Measurements from ENCODE around the gene TRIP12.
"Not testable (repeated sequence)": the region's sequence is repeated elsewhere in the genome, so short reads cannot be mapped to it uniquely, and the experiment has no call there.

The TRIP12 gene

DNA sequence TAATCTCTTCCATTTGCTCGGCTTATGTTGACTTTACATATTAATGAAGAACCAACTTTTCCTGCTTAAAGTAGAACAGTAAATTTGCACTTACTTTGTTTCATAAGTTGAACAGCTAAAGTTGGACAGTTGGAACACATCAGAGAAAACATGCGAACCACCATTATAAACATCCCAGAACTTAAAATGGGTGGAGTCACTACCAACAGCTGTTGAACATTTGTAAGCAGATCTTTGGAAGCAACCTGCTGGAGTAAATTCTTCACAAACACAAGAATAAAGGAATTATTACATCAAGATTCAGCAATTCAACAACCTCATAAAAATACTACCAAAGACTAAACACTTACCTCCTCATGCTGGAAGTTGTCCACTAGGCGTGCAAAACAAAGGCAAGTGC, 111.0 kb downstream of the TRIP12 start:
- Histone ChIP-seq H3K27me3 (ENCODE audit: insufficient read depth, low read length) (no peaks in the 10 kb centered on the region), H3K4me1 (ENCODE audit: insufficient read depth, low read length) (no peaks in the 10 kb centered on the region; the same call in 1 of the 2 replicates), H3K36me3 (ENCODE audit: insufficient read depth, low read depth, low read length) (peaks cover 90% of the 10 kb centered on the region), H3K9me3 (ENCODE audit: insufficient read depth, low read depth, low read length) (no peaks in the 10 kb centered on the region), H3K9ac (ENCODE audit: low read depth, low read length) (no peak overlapping the region), H3K4me3 (ENCODE audit: low read length) (no peak overlapping the region), H3K27ac (ENCODE audit: low read length) (no peak overlapping the region)

DNA sequence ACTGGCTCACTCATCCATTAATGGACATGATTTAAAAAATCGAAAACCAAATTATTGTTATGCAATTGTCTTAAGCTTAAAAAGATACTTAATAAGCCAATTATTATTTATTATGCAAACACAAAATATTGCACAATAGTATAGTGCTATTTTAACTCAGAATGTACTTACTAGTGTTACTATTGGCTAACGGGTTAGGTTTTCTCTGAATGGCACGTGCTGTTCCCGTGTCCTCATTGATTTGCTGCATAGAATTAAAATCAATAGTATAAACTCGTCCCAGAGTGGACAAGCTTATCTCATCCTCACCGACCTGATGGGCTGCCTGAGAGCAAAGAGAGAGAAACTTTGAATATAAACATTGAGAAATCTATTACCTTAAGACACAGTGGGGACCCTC, 116.2 kb downstream of the TRIP12 start:
- no peak overlapping the region for H3K27ac ChIP-seq (ENCODE audit: low read length)
- H3K9me3 ChIP-seq (ENCODE audit: insufficient read depth, low read depth, low read length): no peaks in the 10 kb centered on the region
- H3K9ac ChIP-seq (ENCODE audit: low read depth, low read length): no peak overlapping the region
- H3K36me3 ChIP-seq (ENCODE audit: insufficient read depth, low read depth, low read length): peaks cover 97% of the 10 kb centered on the region
- no peak overlapping the region for H3K4me3 ChIP-seq (ENCODE audit: low read length)
- H3K27me3 ChIP-seq (ENCODE audit: insufficient read depth, low read length): no peaks in the 10 kb centered on the region
- no peaks in the 10 kb centered on the region for H3K4me1 ChIP-seq (ENCODE audit: insufficient read depth, low read length)

DNA sequence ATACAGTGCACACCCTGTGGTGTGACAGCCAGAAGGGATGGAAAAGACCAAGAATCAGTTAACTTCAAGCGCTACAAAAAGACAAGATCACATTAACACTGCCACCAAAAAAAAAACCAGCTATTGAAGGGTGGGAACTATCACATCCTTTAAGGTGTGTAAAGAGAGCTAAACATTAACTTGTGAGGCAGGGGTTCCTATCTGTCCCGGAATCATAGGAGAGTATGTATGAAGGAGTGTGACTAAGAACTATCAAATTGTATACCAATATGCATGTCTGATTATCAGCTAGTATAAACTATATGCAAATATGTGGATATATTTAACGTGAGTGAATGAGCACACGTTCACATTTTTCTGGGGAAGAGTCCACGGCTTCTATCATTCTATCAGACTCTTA, 119.0 kb downstream of the TRIP12 start:
- no peaks in the 10 kb centered on the region for H3K9me3 ChIP-seq (ENCODE audit: insufficient read depth, low read depth, low read length)
- H3K27ac ChIP-seq (ENCODE audit: low read length): no peak overlapping the region
- H3K4me3 ChIP-seq (ENCODE audit: low read length): no peak overlapping the region
- no peaks in the 10 kb centered on the region for H3K27me3 ChIP-seq (ENCODE audit: insufficient read depth, low read length)
- peaks cover 94% of the 10 kb centered on the region for H3K36me3 ChIP-seq (ENCODE audit: insufficient read depth, low read depth, low read length)
- H3K4me1 ChIP-seq (ENCODE audit: insufficient read depth, low read length): no peaks in the 10 kb centered on the region
- no peak overlapping the region for H3K9ac ChIP-seq (ENCODE audit: low read depth, low read length)

DNA sequence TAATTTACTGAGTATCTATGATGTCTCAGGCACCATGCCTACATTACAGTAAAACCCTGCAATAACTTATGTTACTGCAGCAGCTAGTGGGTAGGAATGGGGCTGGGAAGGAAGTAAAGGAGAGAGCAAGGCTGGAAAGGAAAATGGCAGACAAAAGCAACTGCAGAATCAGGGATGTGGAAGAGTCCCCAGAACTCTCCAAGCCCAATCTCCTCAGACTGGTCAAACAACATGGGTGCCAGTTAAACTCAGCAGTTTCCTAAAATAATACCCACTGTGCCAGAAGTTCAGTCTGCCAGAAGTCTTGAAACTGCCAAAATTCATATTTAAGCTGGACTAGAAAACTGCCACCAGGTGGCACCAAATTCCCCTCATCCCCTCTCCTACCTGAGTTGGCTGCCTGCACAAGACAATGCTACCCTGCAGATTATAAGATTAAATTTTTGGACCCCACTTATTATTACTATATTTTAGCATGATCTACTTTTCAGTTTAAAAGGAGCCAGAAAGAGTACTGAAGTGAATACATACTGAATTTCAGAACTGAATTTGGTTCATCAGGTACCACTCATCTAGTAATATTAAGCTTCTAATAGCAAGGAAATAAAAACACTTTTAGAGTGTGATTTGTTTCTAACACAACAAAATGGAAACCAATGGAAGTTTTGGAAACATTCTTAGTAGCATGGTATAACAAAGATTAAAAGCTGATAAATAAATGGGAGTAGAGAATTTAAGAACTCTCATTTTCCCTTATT, 120.6 kb downstream of the TRIP12 start:
- H3K4me3 ChIP-seq (ENCODE audit: low read length): no peak overlapping the region
- no peak overlapping the region for H3K27ac ChIP-seq (ENCODE audit: low read length)
- no peaks in the 10 kb centered on the region for H3K4me1 ChIP-seq (ENCODE audit: insufficient read depth, low read length)
- no peak overlapping the region for H3K9ac ChIP-seq (ENCODE audit: low read depth, low read length)
- peaks cover 94% of the 10 kb centered on the region for H3K36me3 ChIP-seq (ENCODE audit: insufficient read depth, low read depth, low read length)
- H3K9me3 ChIP-seq (ENCODE audit: insufficient read depth, low read depth, low read length): no peaks in the 10 kb centered on the region
- no peaks in the 10 kb centered on the region for H3K27me3 ChIP-seq (ENCODE audit: insufficient read depth, low read length)

DNA sequence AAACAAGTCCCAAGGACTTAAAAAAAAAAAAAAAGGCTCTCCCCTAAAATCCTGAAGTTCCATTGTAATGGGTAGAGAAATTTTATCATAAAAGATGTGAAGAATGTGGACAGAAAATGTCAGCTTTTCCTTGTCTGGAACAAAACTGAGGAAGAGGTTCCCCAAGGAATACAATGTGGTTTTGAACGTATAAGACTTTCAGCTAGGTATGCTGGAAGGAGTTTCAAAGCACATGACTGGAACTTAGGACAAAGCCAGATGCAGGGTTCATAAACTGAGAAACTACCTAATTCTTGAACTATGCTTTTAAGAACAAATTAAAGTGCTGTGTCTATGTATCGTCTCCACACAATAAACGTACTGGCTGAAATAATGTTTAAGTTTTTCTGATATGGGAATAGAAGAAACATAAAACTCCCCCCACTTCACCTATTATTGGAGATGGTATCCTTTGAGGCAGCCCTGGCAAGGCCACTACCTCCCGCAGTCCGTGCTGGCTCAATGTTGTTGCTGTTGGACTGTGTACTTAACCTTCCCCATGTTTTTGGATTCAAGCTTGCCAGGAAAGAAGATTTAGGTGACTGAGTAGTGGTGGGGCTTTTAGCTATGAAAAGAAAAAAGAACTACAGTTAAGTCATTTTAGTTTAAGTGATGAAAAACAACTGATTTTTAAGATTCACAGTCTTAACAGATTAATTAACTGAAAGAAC, 123.2 kb downstream of the TRIP12 start:
- peaks cover 92% of the 10 kb centered on the region for H3K36me3 ChIP-seq (ENCODE audit: insufficient read depth, low read depth, low read length)
- no peak overlapping the region for H3K4me3 ChIP-seq (ENCODE audit: low read length)
- no peak overlapping the region for H3K9ac ChIP-seq (ENCODE audit: low read depth, low read length)

DNA sequence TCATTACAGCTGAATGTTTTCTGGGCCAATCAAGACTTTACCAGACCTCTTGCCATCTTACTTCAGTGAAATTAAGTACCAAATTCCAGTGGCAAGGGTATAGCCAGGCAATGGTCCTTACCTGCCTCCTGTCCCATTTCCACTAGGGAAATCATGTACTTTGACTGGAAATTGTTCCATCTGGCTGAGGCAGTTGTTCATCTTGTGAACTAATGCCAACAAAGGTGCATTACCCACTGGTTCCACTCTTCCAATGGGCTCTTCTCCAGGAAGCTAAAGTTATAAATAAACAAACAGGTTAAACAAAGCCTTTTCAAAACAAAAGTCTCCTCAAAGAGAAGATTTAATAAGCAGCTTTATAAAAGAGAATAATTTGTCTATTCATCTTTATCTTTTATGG, 126.8 kb downstream of the TRIP12 start:
- Histone ChIP-seq H3K27me3 (ENCODE audit: insufficient read depth, low read length) (no peaks in the 10 kb centered on the region), H3K9me3 (ENCODE audit: insufficient read depth, low read depth, low read length) (no peaks in the 10 kb centered on the region), H3K9ac (ENCODE audit: low read depth, low read length) (no peak overlapping the region), H3K27ac (ENCODE audit: low read length) (no peak overlapping the region), H3K4me1 (ENCODE audit: insufficient read depth, low read length) (no peaks in the 10 kb centered on the region), H3K4me3 (ENCODE audit: low read length) (no peak overlapping the region), H3K36me3 (ENCODE audit: insufficient read depth, low read depth, low read length) (peaks cover 94% of the 10 kb centered on the region)

More for the DNA sequence above, 123.2 kb downstream of the TRIP12 start:
- H3K27me3 ChIP-seq (ENCODE audit: insufficient read depth, low read length): no peaks in the 10 kb centered on the region
- no peaks in the 10 kb centered on the region for H3K4me1 ChIP-seq (ENCODE audit: insufficient read depth, low read length)
- H3K27ac ChIP-seq (ENCODE audit: low read length): no peak overlapping the region
- H3K9me3 ChIP-seq (ENCODE audit: insufficient read depth, low read depth, low read length): no peaks in the 10 kb centered on the region

DNA sequence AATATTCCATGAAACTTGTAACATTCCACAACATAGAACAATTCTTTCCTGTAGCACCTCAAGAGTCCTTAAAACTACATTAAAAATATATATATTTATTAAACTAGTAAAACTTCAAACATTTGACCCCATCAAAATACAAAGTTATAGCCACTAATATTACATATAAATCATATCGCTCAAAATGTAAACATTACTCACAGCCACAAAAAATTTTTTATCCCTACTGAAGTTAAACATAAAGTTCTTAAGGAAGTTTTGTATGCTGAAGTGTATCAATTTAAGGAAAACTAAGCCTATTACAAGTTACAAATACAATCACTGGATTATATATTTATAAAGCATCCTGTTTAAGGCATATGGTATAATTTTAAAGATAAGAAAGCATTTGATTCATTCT, 127.2 kb downstream of the TRIP12 start:
- Histone ChIP-seq H3K27me3 (ENCODE audit: insufficient read depth, low read length) (no peaks in the 10 kb centered on the region), H3K4me3 (ENCODE audit: low read length) (no peak overlapping the region), H3K36me3 (ENCODE audit: insufficient read depth, low read depth, low read length) (peaks cover 94% of the 10 kb centered on the region), H3K4me1 (ENCODE audit: insufficient read depth, low read length) (no peaks in the 10 kb centered on the region), H3K27ac (ENCODE audit: low read length) (no peak overlapping the region), H3K9ac (ENCODE audit: low read depth, low read length) (no peak overlapping the region), H3K9me3 (ENCODE audit: insufficient read depth, low read depth, low read length) (no peaks in the 10 kb centered on the region)

DNA sequence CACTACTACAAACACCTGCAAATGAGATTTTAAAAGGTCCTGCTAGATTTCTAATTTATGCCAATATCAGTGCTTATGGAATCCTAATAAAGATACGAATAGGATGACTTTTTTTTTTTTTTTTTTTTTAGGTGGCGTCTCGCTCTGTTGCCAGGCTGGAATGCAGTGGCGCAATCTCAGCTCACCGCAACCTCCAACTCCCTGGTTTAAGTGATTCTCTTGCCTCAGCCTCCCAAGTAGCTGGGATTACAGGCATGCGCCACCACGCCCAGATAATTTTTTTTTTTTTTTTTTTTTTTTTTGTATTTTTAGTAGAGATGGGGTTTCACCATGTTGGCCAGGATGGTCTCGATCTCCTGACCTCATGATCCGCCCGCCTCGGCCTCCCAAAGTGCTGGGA, 135.5 kb downstream of the TRIP12 start:
- H3K27me3 ChIP-seq (ENCODE audit: insufficient read depth, low read length); H3K4me1 ChIP-seq (ENCODE audit: insufficient read depth, low read length); H3K27ac ChIP-seq (ENCODE audit: low read length); H3K9ac ChIP-seq (ENCODE audit: low read depth, low read length); H3K4me3 ChIP-seq (ENCODE audit: low read length); H3K9me3 ChIP-seq (ENCODE audit: insufficient read depth, low read depth, low read length): not testable (repeated sequence)
- peaks cover 76% of the 10 kb centered on the region for H3K36me3 ChIP-seq (ENCODE audit: insufficient read depth, low read depth, low read length)

DNA sequence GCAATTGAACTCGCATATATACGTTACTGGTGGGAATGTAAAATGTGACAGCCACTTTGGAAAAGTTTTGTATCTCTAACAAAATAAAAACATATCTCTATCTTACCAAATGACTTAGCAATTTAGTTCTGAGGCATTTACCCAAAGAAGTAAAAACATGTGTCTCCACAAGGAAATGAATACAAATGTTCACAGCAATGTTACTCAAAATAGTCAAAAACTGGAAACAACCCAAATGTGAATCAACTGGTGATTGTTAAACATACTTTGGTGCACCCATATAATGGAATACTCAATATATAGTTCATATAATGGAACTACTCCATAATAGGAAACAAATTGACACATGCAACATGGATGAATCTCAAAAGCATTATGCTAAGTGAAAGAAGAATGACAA, 137.0 kb downstream of the TRIP12 start:
- Histone ChIP-seq H3K9ac (ENCODE audit: low read depth, low read length) (no peak overlapping the region), H3K9me3 (ENCODE audit: insufficient read depth, low read depth, low read length) (no peaks in the 10 kb centered on the region), H3K36me3 (ENCODE audit: insufficient read depth, low read depth, low read length) (peaks cover 70% of the 10 kb centered on the region), H3K27me3 (ENCODE audit: insufficient read depth, low read length) (no peaks in the 10 kb centered on the region), H3K4me1 (ENCODE audit: insufficient read depth, low read length) (peaks cover 19% of the 10 kb centered on the region), H3K27ac (ENCODE audit: low read length) (no peak overlapping the region), H3K4me3 (ENCODE audit: low read length) (no peak overlapping the region)

DNA sequence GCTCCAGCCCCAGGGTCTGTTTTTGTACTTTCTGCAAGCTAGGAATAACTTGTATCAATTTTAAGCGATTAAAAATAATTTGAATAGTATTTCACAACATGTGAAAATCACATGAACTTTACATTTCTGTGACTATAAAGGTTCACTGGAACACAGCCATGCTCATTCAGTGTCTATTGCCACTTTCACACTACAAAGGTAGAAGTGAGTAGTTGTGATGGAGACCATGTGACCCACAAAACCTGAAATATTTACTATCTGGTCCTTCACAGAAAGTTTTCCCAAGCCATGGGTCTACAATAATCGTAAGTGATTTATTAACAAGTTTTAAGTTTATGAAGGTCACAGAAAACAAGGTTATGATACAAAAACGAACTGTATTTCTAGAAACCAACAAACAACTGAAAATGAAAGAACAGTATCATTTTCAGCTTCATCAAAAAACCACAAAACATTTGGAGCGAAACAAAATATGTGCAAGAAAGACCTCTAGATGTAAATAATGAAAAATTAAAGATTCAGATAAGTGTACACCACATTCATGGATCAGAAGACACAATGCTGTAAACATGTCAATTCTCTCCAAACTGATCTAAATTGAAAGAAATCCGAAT, 138.6 kb downstream of the TRIP12 start:
- H3K27me3 ChIP-seq (ENCODE audit: insufficient read depth, low read length): no peaks in the 10 kb centered on the region
- H3K27ac ChIP-seq (ENCODE audit: low read length): no peak overlapping the region
- no peak overlapping the region for H3K4me3 ChIP-seq (ENCODE audit: low read length)
- peaks cover 70% of the 10 kb centered on the region for H3K36me3 ChIP-seq (ENCODE audit: insufficient read depth, low read depth, low read length)
- no peak overlapping the region for H3K9ac ChIP-seq (ENCODE audit: low read depth, low read length)
- H3K4me1 ChIP-seq (ENCODE audit: insufficient read depth, low read length): peaks cover 19% of the 10 kb centered on the region
- H3K9me3 ChIP-seq (ENCODE audit: insufficient read depth, low read depth, low read length): no peaks in the 10 kb centered on the region

DNA sequence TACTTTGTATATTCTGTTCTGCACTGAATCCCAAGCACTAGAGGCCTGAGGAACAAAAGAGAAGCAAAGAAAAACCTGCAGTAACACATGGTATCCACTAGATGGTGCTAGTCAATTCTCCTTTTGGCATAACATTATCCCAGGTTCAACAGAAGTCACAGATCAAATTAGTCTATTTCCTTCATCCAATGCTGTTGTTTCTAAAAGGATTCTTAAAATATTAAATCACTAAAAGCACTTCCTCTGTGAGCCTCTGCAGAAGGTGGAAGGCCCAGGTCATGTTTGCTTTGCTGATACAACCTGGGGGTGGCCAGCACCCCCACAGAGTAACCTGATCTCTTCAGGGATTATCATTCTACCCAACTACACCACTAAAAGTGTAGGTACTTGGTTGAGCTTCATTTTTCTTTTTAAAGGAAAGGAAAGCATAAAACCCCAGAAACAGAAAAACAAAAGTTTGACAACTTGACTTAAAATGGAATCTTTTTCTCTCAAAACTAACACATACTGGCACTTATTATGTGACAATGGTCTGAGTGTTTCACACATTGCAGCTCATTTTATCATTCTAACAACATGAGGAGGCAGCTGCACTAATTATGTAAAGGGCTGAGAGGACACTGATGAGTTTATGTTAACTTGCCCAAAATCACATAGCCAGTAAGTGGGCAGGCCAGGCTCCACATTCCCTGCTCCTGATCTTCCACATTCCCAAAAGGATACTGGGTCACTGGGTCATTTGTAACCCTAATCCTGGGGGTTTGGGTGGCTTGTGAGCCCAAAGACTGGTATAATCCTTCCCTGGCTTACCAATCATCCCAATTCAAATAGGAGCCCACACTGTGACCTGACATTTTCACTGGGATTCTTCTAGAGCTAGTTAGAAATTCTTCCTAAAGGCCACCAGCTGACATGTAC, 140.7 kb downstream of the TRIP12 start:
- H3K4me3 ChIP-seq (ENCODE audit: low read length): no peak overlapping the region
- no peaks in the 10 kb centered on the region for H3K27me3 ChIP-seq (ENCODE audit: insufficient read depth, low read length)
- H3K27ac ChIP-seq (ENCODE audit: low read length): peak overlapping the region; percentile 31
- no peaks in the 10 kb centered on the region for H3K9me3 ChIP-seq (ENCODE audit: insufficient read depth, low read depth, low read length)
- H3K9ac ChIP-seq (ENCODE audit: low read depth, low read length): no peak overlapping the region; the same call in 1 of the 2 replicates
- H3K4me1 ChIP-seq (ENCODE audit: insufficient read depth, low read length): peaks cover 28% of the 10 kb centered on the region
- H3K36me3 ChIP-seq (ENCODE audit: insufficient read depth, low read depth, low read length): peaks cover 74% of the 10 kb centered on the region

Data from iPS-20b (cell line).